ENCODE results near the gene LIMD2.
A peak's percentile ranks its signal among the peaks of the same experiment; 100 is the strongest.

DNA sequence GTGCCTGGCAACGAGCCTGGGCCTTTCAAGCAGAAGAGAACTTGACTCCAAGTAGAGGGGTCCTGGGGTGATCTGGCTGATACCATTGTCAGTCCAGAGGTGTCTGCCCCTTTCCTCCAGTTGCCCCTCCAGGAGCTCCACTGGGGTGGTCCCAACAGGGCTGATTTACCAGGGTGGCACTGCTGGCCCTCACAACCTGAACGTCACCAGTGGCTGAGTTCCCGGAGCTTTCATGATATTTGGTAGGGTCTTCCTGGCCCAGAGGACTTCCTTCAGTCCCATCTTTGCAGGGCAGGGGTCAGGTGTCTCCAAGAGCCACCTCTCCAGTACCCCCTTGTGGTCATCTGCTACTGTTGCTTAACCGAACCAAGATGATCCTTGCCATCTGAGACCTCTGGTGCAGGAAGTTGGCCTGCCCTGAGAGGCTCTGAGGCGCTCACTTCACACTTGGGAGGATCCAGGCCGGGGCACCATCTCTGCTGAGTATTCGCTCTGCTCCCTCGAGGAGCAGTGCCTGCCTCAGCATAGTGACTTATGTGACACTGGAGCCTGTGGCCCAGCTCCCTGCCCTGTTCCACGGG lies 3.5 kb downstream of the LIMD2 start:
- TF ChIP-seq POLR2A (IDR thresholded peaks at IDR 0.05) (no peak), EP300 (IDR thresholded peaks at IDR 0.05; ENCODE audit: low read depth) (no peak), POLR2AphosphoS5 (IDR thresholded peaks at IDR 0.05) (no peak)
- TF ChIP-seq, protein P1, sequence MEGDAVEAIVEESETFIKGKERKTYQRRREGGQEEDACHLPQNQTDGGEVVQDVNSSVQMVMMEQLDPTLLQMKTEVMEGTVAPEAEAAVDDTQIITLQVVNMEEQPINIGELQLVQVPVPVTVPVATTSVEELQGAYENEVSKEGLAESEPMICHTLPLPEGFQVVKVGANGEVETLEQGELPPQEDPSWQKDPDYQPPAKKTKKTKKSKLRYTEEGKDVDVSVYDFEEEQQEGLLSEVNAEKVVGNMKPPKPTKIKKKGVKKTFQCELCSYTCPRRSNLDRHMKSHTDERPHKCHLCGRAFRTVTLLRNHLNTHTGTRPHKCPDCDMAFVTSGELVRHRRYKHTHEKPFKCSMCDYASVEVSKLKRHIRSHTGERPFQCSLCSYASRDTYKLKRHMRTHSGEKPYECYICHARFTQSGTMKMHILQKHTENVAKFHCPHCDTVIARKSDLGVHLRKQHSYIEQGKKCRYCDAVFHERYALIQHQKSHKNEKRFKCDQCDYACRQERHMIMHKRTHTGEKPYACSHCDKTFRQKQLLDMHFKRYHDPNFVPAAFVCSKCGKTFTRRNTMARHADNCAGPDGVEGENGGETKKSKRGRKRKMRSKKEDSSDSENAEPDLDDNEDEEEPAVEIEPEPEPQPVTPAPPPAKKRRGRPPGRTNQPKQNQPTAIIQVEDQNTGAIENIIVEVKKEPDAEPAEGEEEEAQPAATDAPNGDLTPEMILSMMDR (IDR thresholded peaks at IDR 0.05): peak in 3 of 5 experiments; percentile 11 to 21 (median 18)

All from transverse colon (tissue), 4 donors.